ENCODE results near the gene EPAS1.

EPAS1 gene

GRCh38 chr2:46286715-46287114, 10.5 kb upstream of the EPAS1 start:
- H3K4me1 ChIP-seq (ENCODE audit: control insufficient read depth, insufficient read depth, low read length, unreplicated experiment) = no peaks in the 10 kb centered on the region
- H2AFZ ChIP-seq (ENCODE audit: low read length, unreplicated experiment) = no peak overlapping the region
- no peaks in the 10 kb centered on the region for H3K36me3 ChIP-seq (ENCODE audit: insufficient read depth, low read length)
- no peak overlapping the region for H3K27ac ChIP-seq (ENCODE audit: low read depth, low read length)
- H3K27me3 ChIP-seq (ENCODE audit: insufficient read depth, low read length) = no peaks in the 10 kb centered on the region
- H3K79me2 ChIP-seq (ENCODE audit: control insufficient read depth, insufficient read depth, low read length, unreplicated experiment) = no peaks in the 10 kb centered on the region
- H3K4me3 ChIP-seq (ENCODE audit: low read depth, low read length) = no peak overlapping the region

GRCh38 chr2:46290078-46290477, 7.1 kb upstream of the EPAS1 start:
- no peaks in the 10 kb centered on the region for H3K79me2 ChIP-seq (ENCODE audit: control insufficient read depth, insufficient read depth, low read length, unreplicated experiment)
- no peak overlapping the region for H3K27ac ChIP-seq (ENCODE audit: low read depth, low read length)
- H2AFZ ChIP-seq (ENCODE audit: low read length, unreplicated experiment) = no peak overlapping the region
- H3K36me3 ChIP-seq (ENCODE audit: insufficient read depth, low read length) = no peaks in the 10 kb centered on the region
- H3K27me3 ChIP-seq (ENCODE audit: insufficient read depth, low read length) = no peaks in the 10 kb centered on the region
- no peaks in the 10 kb centered on the region for H3K4me1 ChIP-seq (ENCODE audit: control insufficient read depth, insufficient read depth, low read length, unreplicated experiment)
- no peak overlapping the region for H3K4me3 ChIP-seq (ENCODE audit: low read depth, low read length)

GRCh38 chr2:46293466-46293865, 3.7 kb upstream of the EPAS1 start:
- no peaks in the 10 kb centered on the region for H3K27me3 ChIP-seq (ENCODE audit: insufficient read depth, low read length)
- no peaks in the 10 kb centered on the region for H3K36me3 ChIP-seq (ENCODE audit: insufficient read depth, low read length)
- no peaks in the 10 kb centered on the region for H3K4me1 ChIP-seq (ENCODE audit: control insufficient read depth, insufficient read depth, low read length, unreplicated experiment)

GRCh38 chr2:46294176-46294836, 2.9 kb upstream of the EPAS1 start:
- no peak overlapping the region for H3K27ac ChIP-seq (ENCODE audit: low read depth, low read length)
- no peaks in the 10 kb centered on the region for H3K36me3 ChIP-seq (ENCODE audit: insufficient read depth, low read length)
- H3K4me3 ChIP-seq (ENCODE audit: low read depth, low read length) = no peak overlapping the region
- H2AFZ ChIP-seq (ENCODE audit: low read length, unreplicated experiment) = no peak overlapping the region
- H3K79me2 ChIP-seq (ENCODE audit: control insufficient read depth, insufficient read depth, low read length, unreplicated experiment) = peaks cover 20% of the 10 kb centered on the region
- no peaks in the 10 kb centered on the region for H3K27me3 ChIP-seq (ENCODE audit: insufficient read depth, low read length)
- H3K4me1 ChIP-seq (ENCODE audit: control insufficient read depth, insufficient read depth, low read length, unreplicated experiment) = no peaks in the 10 kb centered on the region

More at GRCh38 chr2:46293466-46293865, 3.7 kb upstream of the EPAS1 start:
- Histone ChIP-seq H2AFZ (ENCODE audit: low read length, unreplicated experiment) (no peak overlapping the region), H3K79me2 (ENCODE audit: control insufficient read depth, insufficient read depth, low read length, unreplicated experiment) (peaks cover 12% of the 10 kb centered on the region), H3K4me3 (ENCODE audit: low read depth, low read length) (no peak overlapping the region), H3K27ac (ENCODE audit: low read depth, low read length) (no peak overlapping the region)

GRCh38 chr2:46296216-46296839, 879 bp upstream of the EPAS1 start:
- Histone ChIP-seq H3K4me1 (ENCODE audit: control insufficient read depth, insufficient read depth, low read length, unreplicated experiment) (peaks cover 11% of the 10 kb centered on the region), H3K27ac (ENCODE audit: low read depth, low read length) (peak overlapping the region; percentile 19; the same call in 1 of the 2 replicates), H2AFZ (ENCODE audit: low read length, unreplicated experiment) (no peak overlapping the region), H3K36me3 (ENCODE audit: insufficient read depth, low read length) (no peaks in the 10 kb centered on the region), H3K4me3 (ENCODE audit: low read depth, low read length) (peak overlapping the region; percentile 99), H3K79me2 (ENCODE audit: control insufficient read depth, insufficient read depth, low read length, unreplicated experiment) (peaks cover 39% of the 10 kb centered on the region), H3K27me3 (ENCODE audit: insufficient read depth, low read length) (no peaks in the 10 kb centered on the region)

GRCh38 chr2:46297546-46298271, 502 bp downstream of the EPAS1 start:
- H3K79me2 ChIP-seq (ENCODE audit: control insufficient read depth, insufficient read depth, low read length, unreplicated experiment) = peaks cover 52% of the 10 kb centered on the region
- no peaks in the 10 kb centered on the region for H3K27me3 ChIP-seq (ENCODE audit: insufficient read depth, low read length)
- peak overlapping the region; percentile 78 for H3K27ac ChIP-seq (ENCODE audit: low read depth, low read length)
- no peaks in the 10 kb centered on the region for H3K36me3 ChIP-seq (ENCODE audit: insufficient read depth, low read length)
- peak overlapping the region; percentile 50 for H2AFZ ChIP-seq (ENCODE audit: low read length, unreplicated experiment)
- peak overlapping the region; percentile 99 for H3K4me3 ChIP-seq (ENCODE audit: low read depth, low read length)
- H3K4me1 ChIP-seq (ENCODE audit: control insufficient read depth, insufficient read depth, low read length, unreplicated experiment) = peaks cover 11% of the 10 kb centered on the region

- peaks cover 12% of the 10 kb centered on the region for H3K4me1 ChIP-seq (ENCODE audit: control insufficient read depth, insufficient read depth, low read length, unreplicated experiment)
- H3K27me3 ChIP-seq (ENCODE audit: insufficient read depth, low read length) = no peaks in the 10 kb centered on the region
- H3K4me3 ChIP-seq (ENCODE audit: low read depth, low read length) = peak overlapping the region; percentile 99
- H3K36me3 ChIP-seq (ENCODE audit: insufficient read depth, low read length) = no peaks in the 10 kb centered on the region
- peak overlapping the region; percentile 13 for H2AFZ ChIP-seq (ENCODE audit: low read length, unreplicated experiment)
- H3K27ac ChIP-seq (ENCODE audit: low read depth, low read length) = peak overlapping the region; percentile 78
- peaks cover 56% of the 10 kb centered on the region for H3K79me2 ChIP-seq (ENCODE audit: control insufficient read depth, insufficient read depth, low read length, unreplicated experiment)
Observed at GRCh38 chr2:46298272-46298521, 990 bp downstream of the EPAS1 start.

GRCh38 chr2:46298522-46299353, 1.5 kb downstream of the EPAS1 start:
- peak overlapping the region; percentile 78 for H3K27ac ChIP-seq (ENCODE audit: low read depth, low read length)
- H2AFZ ChIP-seq (ENCODE audit: low read length, unreplicated experiment) = peak overlapping the region; percentile 13
- H3K36me3 ChIP-seq (ENCODE audit: insufficient read depth, low read length) = no peaks in the 10 kb centered on the region
- peaks cover 62% of the 10 kb centered on the region for H3K79me2 ChIP-seq (ENCODE audit: control insufficient read depth, insufficient read depth, low read length, unreplicated experiment)
- H3K4me1 ChIP-seq (ENCODE audit: control insufficient read depth, insufficient read depth, low read length, unreplicated experiment) = peaks cover 17% of the 10 kb centered on the region
- H3K4me3 ChIP-seq (ENCODE audit: low read depth, low read length) = peak overlapping the region; percentile 99
- no peaks in the 10 kb centered on the region for H3K27me3 ChIP-seq (ENCODE audit: insufficient read depth, low read length)

- no peaks in the 10 kb centered on the region for H3K27me3 ChIP-seq (ENCODE audit: insufficient read depth, low read length)
Observed at GRCh38 chr2:46299365-46300263, 2.4 kb downstream of the EPAS1 start.

More at GRCh38 chr2:46299365-46300263, 2.4 kb downstream of the EPAS1 start:
- Histone ChIP-seq H3K4me1 (ENCODE audit: control insufficient read depth, insufficient read depth, low read length, unreplicated experiment) (peaks cover 24% of the 10 kb centered on the region), H3K27ac (ENCODE audit: low read depth, low read length) (peak overlapping the region; percentile 78), H2AFZ (ENCODE audit: low read length, unreplicated experiment) (peak overlapping the region; percentile 37), H3K4me3 (ENCODE audit: low read depth, low read length) (peak overlapping the region; percentile 99), H3K79me2 (ENCODE audit: control insufficient read depth, insufficient read depth, low read length, unreplicated experiment) (peaks cover 69% of the 10 kb centered on the region), H3K36me3 (ENCODE audit: insufficient read depth, low read length) (0 out of 2 replicates have a peak, but pooled peaks cover 2% of the 10 kb centered on the region)
